C4-2B (cell line): ENCODE results near the gene CRTC2.

Source experiments
- CTCF ChIP-seq: fragments of 450-650 bp; conservative IDR thresholded peaks from 2 replicates; pipeline ENCODE4 v1.5.1; 2017; ENCODE audit warnings: mild to moderate bottlenecking
- ZFX ChIP-seq: fragments of 450-650 bp; IDR thresholded peaks from 2 replicates; pipeline ENCODE4 v1.6.1; 2017

GRCh38 chr1:153908071-153908470 is 50.3 kb downstream of the CRTC2 start:
- TF ChIP-seq CTCF (no peak), ZFX (no peak)
